A549 (cell line): ENCODE measurements around the gene SNX11. TPM values are rescaled to one million over a fixed set of nuclear protein-coding genes. Genes with fewer than 3 reads are reported as not detected.
A peak's percentile ranks its signal among the peaks of the same experiment; 100 is the strongest.

ENCODE experiments used
- ATAC-seq, 2 experiments: fragments of 200-7000 bp in 1 of 2; fragments of >200 bp in 1 of 2; cut with Nextera tagmentation in 1 of 2; cut with Tn5 transposase in 1 of 2; 3 replicates each; pipeline versions ENCODE4 v1.8.0 to v1.9.1; 2018 to 2020; ENCODE audit warnings: mild to moderate bottlenecking in 1 of 2, moderate library complexity in 1 of 2
- CTCF ChIA-PET: fragments of 300-600 bp; sonication (Branson Sonifier 250); formaldehyde crosslinking; extraction: SDS; loops from one replicate; lab custom pipeline; 2021; ENCODE audit warnings: antibody characterized with exemption, inconsistent platforms; lab: Yijun Ruan, JAX
- POLR2A ChIA-PET: fragments of 350-600 bp; formaldehyde crosslinking; extraction: SDS; loops from one replicate; lab custom pipeline; 2021; ENCODE audit warnings: antibody characterized with exemption, inconsistent platforms; lab: Yijun Ruan, JAX
- DNase-seq, 2 experiments: peaks; one replicate each; pipeline versions ENCODE4 v3.0.0 to v3.0.0-alpha.2; 2011 to 2016; ENCODE audit warnings: low read depth in 1 of 2, low spot score in 1 of 2
- FAIRE-seq: peaks from 2 replicates; lab custom pipeline; 2011; peaks lifted over from hg19 to GRCh38; lab: Jason Lieb, UNC
- H3K27ac ChIP-seq, 2 experiments: fragments of >200 bp; sonication (Bioruptor Twin); formaldehyde crosslinking; 3 replicates each; pipeline ENCODE4 v1.5.1; 2016 to 2017
- H3K4me1 ChIP-seq: fragments of >200 bp; sonication (Bioruptor Twin); formaldehyde crosslinking; 3 replicates; pipeline ENCODE4 v1.6.1; 2016
- H3K4me2 ChIP-seq: fragments of >200 bp; sonication (Bioruptor Twin); formaldehyde crosslinking; 3 replicates; pipeline ENCODE4 v1.6.1; 2016
- H3K4me3 ChIP-seq: fragments of >200 bp; sonication (Bioruptor Twin); formaldehyde crosslinking; 3 replicates; pipeline ENCODE4 v1.5.1; 2016
- H3K9me3 ChIP-seq: fragments of >200 bp; sonication (Bioruptor Twin); formaldehyde crosslinking; 3 replicates; pipeline ENCODE4 v1.6.1; 2016
- BHLHE40 ChIP-seq: IDR thresholded peaks from 2 replicates; pipeline ENCODE4 v1.6.1; 2012; ENCODE audit warnings: low read depth, low read length, inconsistent platforms
- CBX2 ChIP-seq: fragments of 200-600 bp; sonication (generic); IDR thresholded peaks from 2 replicates; pipeline ENCODE4 v1.6.1; 2016; ENCODE audit warnings: low read depth, mild to moderate bottlenecking, borderline replicate concordance
- CBX8 ChIP-seq: fragments of 200-600 bp; sonication (generic); IDR thresholded peaks from 2 replicates; pipeline ENCODE4 v1.6.1; 2016
- CHD2 ChIP-seq: fragments of 150-350 bp; IDR thresholded peaks from 2 replicates; pipeline ENCODE4 v1.6.1; 2014; ENCODE audit warnings: low read length; ENCODE audit not compliant: partially characterized antibody
- E2F6 ChIP-seq: IDR thresholded peaks from 2 replicates; pipeline ENCODE4 v1.6.1; 2012; ENCODE audit warnings: low read depth, borderline replicate concordance
- EHMT2 ChIP-seq: fragments of 200-600 bp; sonication (generic); IDR thresholded peaks from 2 replicates; pipeline ENCODE4 v1.6.1; 2016; ENCODE audit warnings: antibody characterized with exemption, low read depth, mild to moderate bottlenecking, moderate library complexity
- ELK1 ChIP-seq: fragments of 150-350 bp; IDR thresholded peaks from 2 replicates; pipeline ENCODE4 v1.6.1; 2014; ENCODE audit warnings: low read depth, mild to moderate bottlenecking, low read length
- FOSL2 ChIP-seq, 2 experiments: fragments of 450-650 bp in 1 of 2; fragments of >200 bp in 1 of 2; sonication (Bioruptor Twin) in 1 of 2; formaldehyde crosslinking; IDR thresholded peaks; 2 replicates each; pipeline versions ENCODE4 v1.5.0 to v1.6.1; 2016 to 2020; ENCODE audit warnings: mild to moderate bottlenecking in 1 of 2, moderate library complexity in 1 of 2
- HDAC2 ChIP-seq: fragments of 200-600 bp; sonication (generic); IDR thresholded peaks from 2 replicates; pipeline ENCODE4 v1.6.1; 2016
- HES2 ChIP-seq: fragments of >200 bp; sonication (Bioruptor Twin); formaldehyde crosslinking; IDR thresholded peaks from 2 replicates; pipeline ENCODE4 v1.6.1; 2016
- HOXB13 ChIP-seq: fragments of 250-450 bp; sonication (Bioruptor Pico); IDR thresholded peaks from 2 replicates; pipeline ENCODE4 v1.5.0; 2020; ENCODE audit warnings: low read depth, mild to moderate bottlenecking, moderate library complexity
- KDM1A ChIP-seq: fragments of 200-600 bp; sonication (generic); IDR thresholded peaks from 2 replicates; pipeline ENCODE4 v1.6.1; 2016; ENCODE audit warnings: low read depth, mild to moderate bottlenecking
- NFE2L2 ChIP-seq: fragments of 150-350 bp; conservative IDR thresholded peaks from 2 replicates; pipeline ENCODE4 v1.6.1; 2014; ENCODE audit warnings: low read length
- RARB ChIP-seq: fragments of 250-450 bp; sonication (Bioruptor Pico); IDR thresholded peaks from 2 replicates; pipeline ENCODE4 v1.8.0; 2021; ENCODE audit warnings: mild to moderate bottlenecking, moderate library complexity
- REST ChIP-seq: fragments of 200-600 bp; sonication (generic); IDR thresholded peaks from 2 replicates; pipeline ENCODE4 v1.6.1; 2016; ENCODE audit warnings: antibody characterized with exemption, mild to moderate bottlenecking, moderate library complexity
- RNF2 ChIP-seq: fragments of 200-600 bp; sonication (generic); IDR thresholded peaks from 2 replicates; pipeline ENCODE4 v1.6.1; 2016; ENCODE audit warnings: low read depth, mild to moderate bottlenecking, antibody characterized with exemption, moderate library complexity, borderline replicate concordance
- SMC3 ChIP-seq: fragments of >200 bp; sonication (Bioruptor Twin); formaldehyde crosslinking; IDR thresholded peaks from 3 replicates; pipeline ENCODE4 v1.6.1; 2018; ENCODE audit warnings: inconsistent platforms
- SREBF2 ChIP-seq: fragments of 450-650 bp; IDR thresholded peaks from 2 replicates; pipeline ENCODE4 v1.6.1; 2014; ENCODE audit warnings: mild to moderate bottlenecking, moderate library complexity
- TFCP2L1 ChIP-seq: fragments of 250-450 bp; sonication (Bioruptor Pico); IDR thresholded peaks from 2 replicates; pipeline ENCODE4 v1.5.0; 2021; ENCODE audit warnings: mild to moderate bottlenecking
- USF2 ChIP-seq: fragments of 450-650 bp; IDR thresholded peaks from 2 replicates; pipeline ENCODE4 v1.6.1; 2014; ENCODE audit warnings: antibody characterized with exemption
- ZSCAN20 ChIP-seq: fragments of 250-450 bp; sonication (Bioruptor Pico); IDR thresholded peaks from 2 replicates; pipeline ENCODE4 v1.8.0; 2022; ENCODE audit warnings: mild to moderate bottlenecking, moderate library complexity
- WGBS: methylation state at CpG from one replicate; pipeline ENCODE4 v1.1.6; 2017; ENCODE audit errors: missing lambda C conversion rate; 5-methylcytosine and 5-hydroxymethylcytosine counted together
- polyA plus RNA-seq, 4 experiments: library from polyadenylated mRNA; depleted of rRNA in 3 of 4; stranded (reverse); fragments of >200 nt; fragmentation: RNase III in 1 of 4; extraction: RNeasy Plus Mini Kit Qiagen cat#74134 plus additional on column Dnase treatment in 1 of 4; gene quantifications; 2 replicates in 3 of 4; 3 replicates in 1 of 4; pipeline ENCODE4 v1.2.3, GENCODE V29; 2011 to 2017

SNX11 gene
- polyA plus RNA-seq, 2 of the 4 experiments (the other 2 are of a cell fraction) = 22.3 to 28.4 TPM

GRCh38 chr17:48107137-48108055, at the start of gene SNX11 (continued):
- TF ChIP-seq REST (no peak), HDAC2 (no peak), ZSCAN20 (no peak), TFCP2L1 (CRISPR knock-in tag) (no peak), CBX8 (no peak), KDM1A (0 out of 2 replicates have a peak, but pooled peaks have one; percentile 13), FOSL2 (IDR thresholded peaks at IDR 0.05) (no peak), FOSL2 (CRISPR knock-in tag; IDR thresholded peaks at IDR 0.05) (no peak; the same call in 1 of the 2 replicates)

GRCh38 chr17:48058393-48059124, 49.0 kb upstream of the SNX11 start:
- peaks cover 32% of the 10 kb centered on the region for H3K4me1 ChIP-seq
- WGBS = 91% methylated on average over 11 of the region's 11 CpGs
- ChIA-PET POLR2A (interaction anchor here (0.6 to 5.4 kb wide), 2 partner anchors 10 to 84 kb away, joined by 5 to 57 read pairs; partner anchors contain the start of gene NFE2L1), CTCF (interaction anchor here (0.7 to 46.6 kb wide), 7 partner anchors 11 to 289 kb away, joined by 3 to 1398 read pairs (median 4); partner anchors contain the start of genes COPZ2 and NFE2L1)
- H3K4me3 ChIP-seq = no peak overlapping the region
- no peak for ATAC-seq
- no peak overlapping the region for H3K27ac ChIP-seq
- no peak overlapping the region for H3K4me2 ChIP-seq
- TF ChIP-seq HDAC2 = no peak
- no peak for TF ChIP-seq NFE2L2
- TF ChIP-seq ELK1 = no peak
- TF ChIP-seq EHMT2 = no peak
- TF ChIP-seq USF2 = no peak
- TF ChIP-seq BHLHE40 = no peak
- no peak for TF ChIP-seq SMC3
- no peak for TF ChIP-seq ZSCAN20
- no peak for TF ChIP-seq HOXB13
- TF ChIP-seq CHD2 = no peak
- no peak for TF ChIP-seq KDM1A
- TF ChIP-seq E2F6 = no peak
- no peak for TF ChIP-seq RNF2
- TF ChIP-seq SREBF2 = no peak
- TF ChIP-seq HES2 = no peak
- no peak for TF ChIP-seq CBX2
- no peak for TF ChIP-seq RARB (CRISPR knock-in tag)
- TF ChIP-seq REST = no peak
- H3K9me3 ChIP-seq = no peaks in the 10 kb centered on the region
- no peak for FAIRE-seq
- DNase-seq = no peak
